Measurements from ENCODE around the gene HDLBP. TPM values are rescaled to one million over a fixed set of nuclear protein-coding genes. Genes with fewer than 3 reads are reported as not detected.

Gene HDLBP
- total and polyA plus RNA-seq, 10 donors: 46.1 to 333 (median 244) TPM

- Histone ChIP-seq H3K27me3 (replicated peaks in 1 of 7) (no peaks in the 10 kb centered on the region), H3K27ac (no peak overlapping the region), H3K4me3 (no peak overlapping the region), H3K36me3 (peaks cover 3 to 100% (median 100%) of the 10 kb centered on the region in 6 donors), H3K9me3 (no peaks in the 10 kb centered on the region), H3K4me1 (no peaks in the 10 kb centered on the region)
- intact Hi-C loops (cut with DNase I; ENCODE audit: low total_unique reads): no loop called here
- DNase-seq: no peak
- WGBS, 5 donors: 95 to 97% (median 96%) methylated on average over 7 to 14 of the region's 14 CpGs
- TF ChIP-seq POLR2A (IDR thresholded peaks at IDR 0.05) (no peak), POLR2AphosphoS5 (IDR thresholded peaks at IDR 0.05) (peak in 2 of 3 donors; percentile 6 to 22), CTCF (IDR thresholded peaks at IDR 0.05 in 8 of 11, conservative IDR thresholded peaks at IDR 0.05 in 3 of 11) (no peak)
These were observed 65.8 kb downstream of the HDLBP start for GRCh38 chr2:241249654-241250053.

- DNase-seq: no peak
- Histone ChIP-seq H3K36me3 (peaks cover 3 to 100% (median 100%) of the 10 kb centered on the region in 6 donors), H3K27me3 (replicated peaks in 1 of 7) (no peaks in the 10 kb centered on the region), H3K9me3 (no peaks in the 10 kb centered on the region), H3K4me3 (no peak overlapping the region), H3K4me1 (no peaks in the 10 kb centered on the region), H3K27ac (no peak overlapping the region)
- TF ChIP-seq POLR2AphosphoS5 (IDR thresholded peaks at IDR 0.05): no peak
- TF ChIP-seq CTCF (IDR thresholded peaks at IDR 0.05 in 8 of 11, conservative IDR thresholded peaks at IDR 0.05 in 3 of 11): no peak
- TF ChIP-seq POLR2A (IDR thresholded peaks at IDR 0.05): no peak
- intact Hi-C loops (cut with DNase I; ENCODE audit: low total_unique reads): no loop called here
- 90 to 96% (median 94%) methylated on average over 6 of the region's 6 CpGs for WGBS, 5 donors
These were observed 66.6 kb downstream of the HDLBP start for GRCh38 chr2:241248897-241249296.

- no peak overlapping the region for H3K4me3 ChIP-seq
- intact Hi-C loops (cut with DNase I; ENCODE audit: low total_unique reads): no loop called here
- H3K27me3 ChIP-seq (replicated peaks in 1 of 7): no peaks in the 10 kb centered on the region
- no peaks in the 10 kb centered on the region for H3K9me3 ChIP-seq
- peaks cover 4 to 100% (median 99%) of the 10 kb centered on the region in 6 donors for H3K36me3 ChIP-seq
- no peak for TF ChIP-seq CTCF (IDR thresholded peaks at IDR 0.05 in 8 of 11, conservative IDR thresholded peaks at IDR 0.05 in 3 of 11)
- WGBS, 5 donors: 95 to 99% (median 98%) methylated on average over 7 to 11 of the region's 11 CpGs
- no peak overlapping the region for H3K27ac ChIP-seq
- no peaks in the 10 kb centered on the region for H3K4me1 ChIP-seq
- DNase-seq: no peak
These were observed 67.2 kb downstream of the HDLBP start for GRCh38 chr2:241248289-241248688.

- Histone ChIP-seq H3K9me3 (no peaks in the 10 kb centered on the region), H3K4me3 (no peak overlapping the region), H3K27me3 (replicated peaks in 1 of 7) (no peaks in the 10 kb centered on the region), H3K27ac (no peak overlapping the region), H3K4me1 (no peaks in the 10 kb centered on the region), H3K36me3 (peaks cover 8 to 100% (median 99%) of the 10 kb centered on the region in 6 donors)
- TF ChIP-seq CTCF (IDR thresholded peaks at IDR 0.05 in 8 of 11, conservative IDR thresholded peaks at IDR 0.05 in 3 of 11): no peak
- no peak for TF ChIP-seq POLR2AphosphoS5 (IDR thresholded peaks at IDR 0.05)
- no peak for TF ChIP-seq POLR2A (IDR thresholded peaks at IDR 0.05)
- 95 to 97% (median 96%) methylated on average over 6 of the region's 6 CpGs for WGBS, 5 donors
- DNase-seq: no peak
- intact Hi-C loops (cut with DNase I; ENCODE audit: low total_unique reads): no loop called here
These were observed 71.1 kb downstream of the HDLBP start for GRCh38 chr2:241244368-241244767.

All from spleen (tissue), 11 donors.